Activated B cell treated with CpG ODN at 0.5 μM for 24 hours (primary cell): ENCODE data around the gene TMEM138. TPM values are rescaled to one million over a fixed set of nuclear protein-coding genes. Genes with fewer than 3 reads are reported as not detected.

ENCODE experiments used
- ATAC-seq: fragments of 200-7000 bp; cut with Tn5 transposase; one replicate; pipeline ENCODE4 v1.10.0; 2021; ENCODE audit warnings: low read depth, mild to moderate bottlenecking, moderate library complexity
- CTCF ChIA-PET: fragments of 350-600 bp; sonication (Branson Sonifier 250); formaldehyde crosslinking; loops from one replicate; lab custom pipeline; 2021; ENCODE audit warnings: antibody characterized with exemption; lab: Charles Lee
- POLR2A ChIA-PET: fragments of 350-600 bp; sonication (Branson Sonifier 250); formaldehyde crosslinking; loops from one replicate; lab custom pipeline; 2021; ENCODE audit warnings: antibody characterized with exemption; lab: Charles Lee
- DNase-seq: peaks from one replicate; pipeline ENCODE4 v3.0.0; 2022
- H3K27ac Mint-ChIP-seq: one replicate; pipeline ENCODE4 v1.8.0; 2020; ENCODE audit warnings: mixed read lengths
- H3K27me3 Mint-ChIP-seq: one replicate; pipeline ENCODE4 v1.8.0; 2021; ENCODE audit warnings: mixed read lengths
- H3K36me3 Mint-ChIP-seq: one replicate; pipeline ENCODE4 v1.8.0; 2021; ENCODE audit warnings: low read depth, mixed read lengths
- H3K4me1 Mint-ChIP-seq: one replicate; pipeline ENCODE4 v1.8.0; 2021; ENCODE audit warnings: mixed read lengths
- H3K4me3 Mint-ChIP-seq: one replicate; pipeline ENCODE4 v1.8.0; 2020; ENCODE audit warnings: mild to moderate bottlenecking, mixed read lengths
- H3K9me3 Mint-ChIP-seq: one replicate; pipeline ENCODE4 v1.8.0; 2020; ENCODE audit warnings: mixed read lengths
- CTCF ChIP-seq: fragments of 200-600 bp; IDR thresholded peaks from one replicate; pipeline ENCODE4 v1.8.0; 2022; ENCODE audit warnings: antibody characterized with exemption, mild to moderate bottlenecking
- intact Hi-C: fragments of 100-400 bp; cut with micrococcal nuclease; formaldehyde crosslinking; loops from one replicate; pipeline ENCODE4 v1.15.1; 2024
- total RNA-seq: library from RNA; stranded (reverse); gene quantifications from 2 replicates; pipeline ENCODE4 v1.2.3, GENCODE V29; 2022

The TMEM138 gene
- total RNA-seq, 1 donor from 2014 or later, result 81.2 TPM

- ATAC-seq (no peak), DNase-seq (no peak)
- ChIA-PET CTCF (interaction anchor here (0.7 to 1.4 kb wide), 2 partner anchors 22 to 103 kb away, joined by 3 read pairs; no protein-coding TSS in a partner anchor), POLR2A (interaction anchor here (1.1 kb wide), 1 partner anchor 16 kb away, joined by 4 read pairs; the partner anchor contains the start of genes CPSF7 and SDHAF2)
- H3K4me1 Mint-ChIP-seq, result peaks cover 10% of the 10 kb centered on the region
- H3K27me3 Mint-ChIP-seq, result no peaks in the 10 kb centered on the region
- peak overlapping the region; percentile 27 for H3K27ac Mint-ChIP-seq
- intact Hi-C loops, result no loop called here
- H3K9me3 Mint-ChIP-seq, result no peaks in the 10 kb centered on the region
- TF ChIP-seq CTCF, result no peak
- H3K36me3 Mint-ChIP-seq, result peaks cover 87% of the 10 kb centered on the region
- no peak overlapping the region for H3K4me3 Mint-ChIP-seq
These were observed 51.3 kb downstream of the TMEM138 start for GRCh38 chr11:61413496-61413895.

- peaks cover 10% of the 10 kb centered on the region for H3K4me1 Mint-ChIP-seq
- peaks cover 87% of the 10 kb centered on the region for H3K36me3 Mint-ChIP-seq
- H3K9me3 Mint-ChIP-seq, result no peaks in the 10 kb centered on the region
- intact Hi-C loops, result no loop called here
- ChIA-PET CTCF (no interaction called here), POLR2A (interaction anchor here (1.1 kb wide), 1 partner anchor 15 kb away, joined by 4 read pairs; the partner anchor contains the start of genes CPSF7 and SDHAF2)
- H3K27me3 Mint-ChIP-seq, result no peaks in the 10 kb centered on the region
- no peak overlapping the region for H3K4me3 Mint-ChIP-seq
- ATAC-seq, result no peak
- TF ChIP-seq CTCF, result no peak
- no peak overlapping the region for H3K27ac Mint-ChIP-seq
- DNase-seq, result no peak
These were observed 52.4 kb downstream of the TMEM138 start for GRCh38 chr11:61414547-61414946.

GRCh38 chr11:61415381-61415780, 53.2 kb downstream of the TMEM138 start:
- intact Hi-C loops, result no loop called here
- Mint-ChIP-seq H3K4me1 (peaks cover 10% of the 10 kb centered on the region), H3K27me3 (no peaks in the 10 kb centered on the region), H3K9me3 (no peaks in the 10 kb centered on the region), H3K27ac (no peak overlapping the region), H3K4me3 (no peak overlapping the region), H3K36me3 (peaks cover 90% of the 10 kb centered on the region)
- DNase-seq, result no peak
- POLR2A ChIA-PET, result interaction anchor here (0.6 kb wide), 1 partner anchor 19 kb away, joined by 4 read pairs; no protein-coding TSS in a partner anchor
- ATAC-seq, result no peak
- CTCF ChIA-PET, result no interaction called here
- TF ChIP-seq CTCF, result no peak

DNA sequence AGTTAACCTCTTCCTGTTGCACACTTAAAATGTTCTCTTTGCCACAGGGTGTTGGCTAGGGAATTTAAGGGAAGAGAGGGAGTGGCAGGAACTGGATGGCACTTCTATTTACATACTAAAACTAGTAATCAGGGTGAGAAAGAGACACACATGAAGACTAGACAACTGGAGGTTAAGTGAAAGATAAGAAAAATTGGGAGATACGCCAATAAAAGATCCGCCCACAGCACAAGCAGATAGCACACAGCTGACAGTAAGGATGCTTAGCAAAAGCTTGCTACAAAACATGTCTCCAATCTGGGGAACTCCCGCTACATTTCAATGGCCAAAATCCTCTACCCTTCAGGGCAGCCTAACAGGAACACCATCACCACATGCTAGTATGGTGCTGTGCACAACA, 54.8 kb downstream of the TMEM138 start:
- Mint-ChIP-seq H3K4me3 (no peak overlapping the region), H3K27ac (no peak overlapping the region), H3K9me3 (no peaks in the 10 kb centered on the region), H3K27me3 (no peaks in the 10 kb centered on the region), H3K36me3 (peaks cover 90% of the 10 kb centered on the region), H3K4me1 (peaks cover 14% of the 10 kb centered on the region)
- POLR2A ChIA-PET, result interaction anchor here (1.5 kb wide), 1 partner anchor 12 kb away, joined by 5 read pairs; no protein-coding TSS in a partner anchor
- DNase-seq, result no peak
- ATAC-seq, result no peak
- intact Hi-C loops, result no loop called here
- no peak for TF ChIP-seq CTCF
- CTCF ChIA-PET, result interaction anchor here (1.3 kb wide), 1 partner anchor 19 kb away, joined by 3 read pairs; no protein-coding TSS in a partner anchor

- POLR2A ChIA-PET, result interaction anchor here (1.5 kb wide), 1 partner anchor 11 kb away, joined by 5 read pairs; no protein-coding TSS in a partner anchor
- TF ChIP-seq CTCF, result no peak
- intact Hi-C loops, result no loop called here
- Mint-ChIP-seq H3K27ac (no peak overlapping the region), H3K36me3 (peaks cover 95% of the 10 kb centered on the region), H3K9me3 (no peaks in the 10 kb centered on the region), H3K27me3 (no peaks in the 10 kb centered on the region), H3K4me1 (peaks cover 17% of the 10 kb centered on the region), H3K4me3 (no peak overlapping the region)
- CTCF ChIA-PET, result interaction anchor here (1.3 kb wide), 1 partner anchor 18 kb away, joined by 3 read pairs; no protein-coding TSS in a partner anchor
- DNase-seq (no peak), ATAC-seq (no peak)
These were observed 55.5 kb downstream of the TMEM138 start for GRCh38 chr11:61417670-61418069.
